Activated CD8-positive, alpha-beta memory T cell treated with anti-CD3 and anti-CD28 coated beads for 4 hours (primary cell): Measurements from ENCODE around the gene GGCX.
"Not testable (repeated sequence)": the region's sequence is repeated elsewhere in the genome, so short reads cannot be mapped to it uniquely, and the experiment has no call there.

Experiments
- DNase-seq, 2 donors: peaks; one replicate each; pipeline ENCODE4 v3.0.0-alpha.2; 2020; ENCODE audit warnings: low read depth in 2 of 2

The GGCX gene

DNA sequence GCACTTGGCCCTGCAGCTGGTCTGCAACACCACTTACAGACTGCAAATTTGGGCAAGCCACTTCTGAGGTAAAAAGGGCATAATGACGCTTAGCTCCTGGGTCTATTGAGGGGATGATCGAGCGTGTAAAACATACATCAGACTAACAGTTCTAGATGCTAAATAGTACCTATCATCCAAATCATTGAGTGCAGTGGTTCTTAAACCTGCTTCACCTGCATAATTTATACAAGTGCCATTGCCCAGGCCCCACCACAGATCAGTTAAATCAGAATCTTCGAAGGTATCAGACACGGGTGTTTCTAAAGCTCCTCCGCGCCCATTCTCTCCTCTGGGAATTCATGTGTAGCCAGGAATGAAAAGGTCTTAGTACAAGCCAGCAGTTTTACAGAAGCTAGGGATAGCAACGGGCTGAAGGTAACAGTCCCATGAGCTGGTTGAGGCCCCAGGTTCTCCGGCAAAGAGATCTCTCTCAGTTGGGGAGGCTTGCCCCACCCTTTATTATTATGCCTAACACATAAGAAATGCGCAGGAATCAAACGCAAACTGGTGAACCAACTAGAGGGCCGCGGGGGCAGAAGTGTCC lies 33.5 kb upstream of the GGCX start:
- no peak for DNase-seq

GRCh38 chr2:85593023-85593422 lies 31.7 kb upstream of the GGCX start:
- no peak for DNase-seq

GRCh38 chr2:85592299-85592698 lies 31.0 kb upstream of the GGCX start:
- DNase-seq = not testable (repeated sequence)

DNA sequence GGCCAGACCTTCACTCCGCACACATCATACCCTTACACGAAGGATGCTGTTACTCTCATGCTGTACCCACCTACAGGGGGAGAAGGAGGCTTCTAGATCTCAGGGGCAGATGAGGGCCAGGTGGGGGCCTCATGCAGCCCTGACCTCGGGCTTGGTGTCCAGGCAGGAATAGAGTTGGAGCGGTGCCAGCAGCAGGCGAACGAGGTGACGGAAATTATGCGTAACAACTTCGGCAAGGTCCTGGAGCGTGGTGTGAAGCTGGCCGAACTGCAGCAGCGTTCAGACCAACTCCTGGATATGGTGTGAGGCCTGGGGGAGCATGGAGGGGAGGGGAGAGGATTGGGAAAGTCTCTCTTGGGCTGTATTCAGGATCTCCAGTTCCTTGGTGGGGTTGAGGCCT lies 30.3 kb upstream of the GGCX start:
- DNase-seq = no peak

- no peak for DNase-seq
These were observed 29.7 kb upstream of the GGCX start for GRCh38 chr2:85590950-85591349.

- DNase-seq = no peak
These were observed 28.9 kb upstream of the GGCX start for GRCh38 chr2:85589982-85590791.

GRCh38 chr2:85589181-85589580 lies 27.9 kb upstream of the GGCX start:
- DNase-seq = no peak

GRCh38 chr2:85588645-85589044 lies 27.4 kb upstream of the GGCX start:
- no peak for DNase-seq

DNA sequence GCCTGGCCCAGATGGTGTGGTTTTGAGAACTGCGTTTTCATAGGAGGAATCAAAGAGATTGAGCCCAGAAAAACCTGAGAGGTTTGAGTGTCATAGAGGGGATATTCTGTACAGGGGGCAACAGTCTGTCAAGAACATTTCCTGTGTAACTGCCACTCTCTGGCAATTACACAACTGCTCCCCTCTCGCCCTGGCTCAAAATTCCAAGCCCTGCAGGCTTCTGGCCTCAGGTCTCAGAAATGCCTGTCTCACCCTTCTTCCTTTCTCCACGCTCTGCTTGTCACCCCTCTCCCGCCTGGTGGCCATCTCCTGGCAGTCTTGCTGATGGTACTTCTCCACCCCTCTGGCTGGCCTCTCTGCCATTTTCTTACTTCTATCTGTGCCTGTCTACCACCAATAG lies 26.9 kb upstream of the GGCX start:
- no peak for DNase-seq

GRCh38 chr2:85585781-85586105 lies 24.4 kb upstream of the GGCX start:
- no peak for DNase-seq

- no peak for DNase-seq
These were observed 23.8 kb upstream of the GGCX start for GRCh38 chr2:85584857-85585780.

- DNase-seq = no peak
These were observed 23.1 kb upstream of the GGCX start, which contains the start of gene VAMP5 for GRCh38 chr2:85584354-85584856. Gene VAMP5 (plus strand): TSS chr2:85584431. CDS start chr2:85584491, 60 bp downstream.

DNA sequence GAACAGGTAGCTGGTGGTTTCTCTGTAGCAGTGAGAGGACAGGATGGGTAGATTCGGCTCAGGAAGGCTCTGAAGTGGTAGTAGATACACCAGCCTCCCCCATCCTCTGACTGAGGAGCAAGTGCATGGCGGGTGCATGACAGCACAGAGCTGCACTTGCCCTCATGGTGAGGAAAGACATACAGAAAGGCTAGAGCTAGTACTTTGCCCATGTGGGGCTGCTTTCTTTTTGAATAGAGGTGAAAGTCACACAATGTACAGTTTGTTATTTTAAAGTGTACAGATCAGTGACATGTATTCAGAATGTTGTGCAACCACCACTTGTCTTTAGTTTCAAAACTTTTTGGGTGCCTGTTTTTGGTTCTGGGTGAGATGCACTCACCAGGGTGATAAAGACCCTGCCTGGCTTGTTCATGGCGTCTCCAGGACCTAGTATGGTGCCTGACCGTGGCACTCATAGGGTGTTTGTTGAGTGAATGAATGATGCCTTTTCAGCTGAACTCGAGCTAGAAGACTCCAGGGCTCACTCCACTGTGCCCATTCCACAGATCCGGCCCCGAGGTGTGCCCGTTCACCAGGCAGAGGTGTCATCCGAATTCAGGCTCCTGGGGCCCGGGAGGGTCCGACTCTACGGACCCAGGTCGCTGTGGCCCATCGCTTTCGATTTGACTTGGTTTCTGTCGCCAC lies 22.5 kb upstream of the GGCX start:
- DNase-seq = no peak

DNA sequence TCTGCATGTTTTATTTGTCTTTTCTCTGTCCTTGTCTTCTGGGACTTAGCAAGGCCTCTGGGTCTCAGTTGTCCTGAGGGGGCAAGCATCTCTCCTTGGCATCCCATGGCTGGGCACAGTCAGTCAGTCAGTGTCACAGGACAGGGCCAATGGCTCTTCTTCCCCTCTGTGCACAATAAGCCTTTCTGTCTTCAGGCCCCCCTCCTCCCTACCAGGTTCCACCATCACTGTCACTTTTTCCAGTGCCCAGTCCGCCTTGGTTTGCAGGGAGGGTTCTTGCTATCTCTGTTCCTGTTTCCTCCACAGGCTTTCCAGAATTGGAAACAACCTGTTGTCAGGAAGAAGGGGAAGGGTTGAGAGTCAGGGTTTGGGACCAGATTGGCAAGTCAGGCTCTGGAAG lies 21.2 kb upstream of the GGCX start:
- no peak for DNase-seq

GRCh38 chr2:85580206-85580605 lies 18.9 kb upstream of the GGCX start:
- DNase-seq = no peak

GRCh38 chr2:85579266-85579935 lies 18.1 kb upstream of the GGCX start:
- DNase-seq = no peak

DNA sequence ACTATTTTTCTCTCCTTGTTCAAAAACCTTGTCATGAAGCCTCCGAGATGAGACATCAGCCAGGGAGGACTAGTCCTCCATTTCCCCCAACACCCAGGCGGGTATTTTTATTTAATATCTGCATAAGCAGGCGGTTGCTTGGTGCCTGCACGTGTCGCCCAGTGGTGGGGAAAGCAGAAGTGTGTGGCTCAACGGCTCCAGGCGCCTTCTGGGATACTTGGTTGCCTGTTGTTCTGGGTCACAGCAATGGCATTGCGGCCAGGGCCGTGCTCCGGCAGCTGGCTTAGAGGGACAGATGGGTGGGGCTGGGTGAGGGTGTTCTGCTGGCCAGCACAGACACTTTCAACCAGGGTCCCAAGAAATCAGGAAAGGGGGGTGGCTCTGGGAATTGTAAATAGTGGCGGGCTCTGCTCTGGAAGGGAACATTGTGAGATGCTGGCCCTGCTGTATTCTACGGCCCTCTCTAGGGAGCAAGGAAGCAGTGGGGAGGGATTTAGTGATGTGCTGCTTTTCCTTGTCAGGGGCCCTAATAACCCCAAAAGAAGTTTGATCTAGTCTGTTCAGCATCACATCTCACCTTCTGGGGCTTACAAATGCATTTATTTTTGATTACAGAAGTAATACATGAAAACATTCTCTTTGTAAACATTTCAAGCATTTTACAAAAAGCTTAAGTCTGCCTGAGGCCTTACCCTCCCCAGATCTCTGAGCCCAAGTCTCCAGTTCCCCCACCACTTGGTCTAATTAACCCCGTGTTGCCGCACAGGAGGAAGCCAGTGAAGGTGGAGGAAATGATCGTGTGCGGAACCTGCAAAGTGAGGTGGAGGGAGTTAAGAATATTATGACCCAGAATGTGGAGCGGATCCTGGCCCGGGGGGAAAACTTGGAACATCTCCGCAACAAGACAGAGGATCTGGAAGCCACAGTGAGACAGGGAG lies 17.2 kb upstream of the GGCX start:
- no peak for DNase-seq

- peak in 1 of 2 donors; percentile 34 for DNase-seq
These were observed 16.3 kb upstream of the GGCX start, which contains the start of gene VAMP8 for GRCh38 chr2:85577386-85578242. Gene VAMP8 (plus strand): TSS chr2:85577586. CDS start chr2:85577647, 61 bp downstream.

DNA sequence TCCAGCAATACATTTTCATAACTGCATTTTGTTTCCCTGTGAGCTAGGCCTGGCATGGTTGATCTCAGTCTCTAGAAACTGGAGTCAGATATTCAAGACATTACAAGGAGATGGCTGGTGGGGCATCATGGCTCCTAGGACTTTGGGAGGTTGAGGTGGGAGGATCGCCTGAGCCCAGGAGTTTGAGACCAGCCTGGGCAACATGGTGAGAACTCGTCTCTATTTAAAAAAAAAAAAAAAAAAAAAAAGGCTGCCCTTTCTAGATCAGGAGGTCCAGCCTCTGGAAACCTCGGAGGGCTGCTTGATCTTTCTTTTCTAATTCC lies 15.7 kb upstream of the GGCX start:
- DNase-seq = no peak
